ENCODE data around the gene EXOC7. TPM values are rescaled to one million over a fixed set of nuclear protein-coding genes. Genes with fewer than 3 reads are reported as not detected.
"Not testable (repeated sequence)": the region's sequence is repeated elsewhere in the genome, so short reads cannot be mapped to it uniquely, and the experiment has no call there.

The EXOC7 gene
- polyA plus RNA-seq, 10 donors: 63.9 to 103 (median 82.0) TPM

- DNase-seq: no peak
Observed at GRCh38 chr17:76089680-76090516, 13.7 kb downstream of the EXOC7 start.

- no peak for DNase-seq
Observed at GRCh38 chr17:76088868-76089576, 14.6 kb downstream of the EXOC7 start.

DNA sequence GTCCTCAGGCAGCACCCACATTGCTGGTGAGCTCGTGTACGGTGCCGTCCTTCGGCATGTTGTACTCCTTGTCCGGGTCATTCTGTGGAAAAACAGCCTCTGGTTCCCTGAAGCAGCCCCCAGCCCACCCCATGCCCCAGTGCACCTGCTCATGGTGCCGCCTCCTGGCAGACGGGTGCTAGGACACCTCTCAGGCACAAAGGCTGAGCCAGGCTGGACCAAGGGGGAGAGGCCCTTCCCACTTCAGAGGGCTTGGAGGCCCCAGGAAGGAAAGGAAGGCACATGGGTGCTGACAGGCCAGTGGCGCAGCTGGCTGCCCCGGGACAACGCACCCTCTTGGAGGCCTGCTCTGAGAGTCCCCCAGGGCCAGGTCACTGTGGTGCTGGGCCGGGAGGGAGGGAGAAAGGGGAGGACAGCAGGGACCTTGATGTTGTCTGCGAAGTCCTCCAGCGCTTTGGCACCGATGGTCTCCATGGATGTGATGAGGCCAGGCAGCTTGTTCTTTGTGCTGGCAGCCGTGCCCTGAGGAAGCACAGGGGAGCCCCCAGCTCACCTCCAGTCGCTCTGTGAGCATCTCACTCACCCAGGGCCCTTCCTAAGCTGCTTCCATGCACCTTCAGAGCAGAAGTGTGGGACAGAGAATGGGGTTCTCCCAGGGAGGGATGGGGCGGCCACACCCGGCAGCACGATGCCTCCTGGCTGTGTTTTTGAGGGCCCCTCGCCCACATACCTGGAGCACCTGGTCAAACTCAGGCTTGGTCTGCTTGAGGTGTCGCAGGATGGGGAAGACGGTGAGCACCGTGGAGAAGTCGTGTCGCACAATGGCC is 15.3 kb downstream of the EXOC7 start:
- DNase-seq: no peak

DNA sequence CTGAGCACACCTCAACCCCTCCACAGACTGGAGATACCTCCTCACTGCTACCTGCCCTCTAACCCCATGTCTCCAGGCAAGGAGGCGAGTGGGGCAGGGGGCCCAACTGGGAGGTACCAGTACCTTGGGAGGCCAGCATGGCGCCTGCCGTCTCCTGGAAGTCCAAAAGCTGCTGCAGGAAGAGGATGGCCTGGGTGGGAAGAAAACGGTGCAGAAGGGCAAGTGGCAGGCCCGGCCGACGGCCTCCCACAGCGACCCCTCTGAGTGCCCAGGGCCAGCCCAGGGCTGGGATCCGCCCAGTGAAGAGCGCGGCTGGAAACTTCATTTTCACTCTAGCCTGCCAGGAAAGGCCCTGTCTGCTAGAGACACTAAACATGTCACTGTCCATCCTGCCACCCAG is 16.1 kb downstream of the EXOC7 start:
- no peak for DNase-seq

DNA sequence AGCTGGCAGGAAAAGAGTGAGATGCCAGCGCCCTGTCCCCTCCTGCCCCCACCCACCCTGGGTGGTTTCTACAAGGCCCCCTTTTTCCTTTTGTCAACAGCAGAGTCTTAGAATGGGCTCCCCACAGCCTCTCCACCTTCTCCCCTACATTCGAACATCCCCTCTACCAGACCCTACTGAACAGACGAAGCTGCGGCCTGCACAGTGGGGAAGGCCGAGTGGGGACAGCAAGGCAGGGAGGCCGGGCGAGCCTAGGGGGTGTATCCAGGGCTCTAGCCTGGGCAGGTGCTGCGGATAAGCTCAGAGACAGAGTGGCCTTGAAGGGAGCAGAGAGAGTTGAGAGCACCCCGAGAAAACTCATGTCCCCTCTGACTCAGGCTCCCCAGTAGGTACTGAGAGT is 17.2 kb downstream of the EXOC7 start:
- DNase-seq: no peak

DNA sequence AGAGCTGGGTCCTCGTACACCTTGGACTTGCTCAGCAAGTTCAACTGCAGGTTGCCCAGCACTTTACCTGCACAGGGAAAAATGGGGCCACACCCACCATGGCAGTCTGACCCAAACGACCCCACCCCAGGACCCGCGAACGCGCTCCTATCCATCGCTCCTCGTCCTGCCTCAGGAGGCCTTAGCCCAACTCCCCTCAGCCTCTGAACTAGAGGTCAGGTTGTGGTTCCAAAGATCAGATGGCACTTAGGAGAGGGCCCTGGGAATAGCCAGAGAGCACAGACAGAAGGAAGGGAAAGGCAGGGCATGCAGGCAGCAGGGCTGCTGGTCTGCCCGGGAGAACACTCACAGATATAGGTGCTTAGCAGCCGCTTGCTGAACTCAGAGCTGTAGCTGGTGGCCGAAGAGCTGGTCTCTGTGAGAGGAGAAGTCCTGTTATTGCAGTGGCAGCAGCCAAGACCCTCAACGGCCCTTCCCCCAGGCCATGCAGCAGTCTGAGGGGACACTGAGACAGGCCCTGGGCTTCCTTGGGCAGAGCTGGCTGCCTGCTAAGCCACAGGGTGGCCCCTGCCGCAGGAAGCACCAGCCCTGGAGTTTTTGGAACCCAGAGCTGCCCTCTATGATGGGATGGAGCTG is 17.7 kb downstream of the EXOC7 start:
- DNase-seq: no peak

DNA sequence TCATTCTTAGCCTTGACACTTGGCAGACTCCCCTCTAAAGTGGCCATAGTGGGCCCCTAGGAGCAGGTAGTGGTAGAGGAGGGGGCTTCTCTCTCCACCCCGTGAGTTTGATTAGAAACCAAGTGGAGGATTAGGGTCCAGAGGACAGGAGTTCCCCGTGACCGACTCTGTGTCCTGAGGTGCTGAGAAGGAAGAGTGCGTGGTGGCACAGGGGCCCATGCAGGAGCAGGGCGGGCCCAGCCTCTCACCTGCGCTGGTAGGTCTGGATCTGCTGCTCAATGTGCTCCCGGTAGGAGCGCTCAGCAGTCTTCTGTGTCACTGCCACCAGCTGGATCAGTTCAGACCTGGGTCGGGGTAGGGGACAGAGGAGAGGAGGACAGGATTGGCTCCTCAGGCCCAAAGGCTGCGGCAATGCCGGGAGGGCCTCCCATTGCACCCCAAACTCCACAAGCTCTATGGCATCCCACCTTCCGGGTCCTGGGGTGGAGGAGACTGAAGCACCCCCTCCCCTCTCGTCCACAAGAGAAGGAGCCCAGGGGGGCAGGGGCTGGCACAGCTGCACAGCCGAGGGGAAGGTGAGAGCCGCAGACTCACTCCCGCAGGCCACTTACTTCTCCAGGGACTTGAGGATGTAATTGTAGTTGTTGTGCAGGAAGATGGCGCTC is 18.4 kb downstream of the EXOC7 start:
- DNase-seq: no peak

DNA sequence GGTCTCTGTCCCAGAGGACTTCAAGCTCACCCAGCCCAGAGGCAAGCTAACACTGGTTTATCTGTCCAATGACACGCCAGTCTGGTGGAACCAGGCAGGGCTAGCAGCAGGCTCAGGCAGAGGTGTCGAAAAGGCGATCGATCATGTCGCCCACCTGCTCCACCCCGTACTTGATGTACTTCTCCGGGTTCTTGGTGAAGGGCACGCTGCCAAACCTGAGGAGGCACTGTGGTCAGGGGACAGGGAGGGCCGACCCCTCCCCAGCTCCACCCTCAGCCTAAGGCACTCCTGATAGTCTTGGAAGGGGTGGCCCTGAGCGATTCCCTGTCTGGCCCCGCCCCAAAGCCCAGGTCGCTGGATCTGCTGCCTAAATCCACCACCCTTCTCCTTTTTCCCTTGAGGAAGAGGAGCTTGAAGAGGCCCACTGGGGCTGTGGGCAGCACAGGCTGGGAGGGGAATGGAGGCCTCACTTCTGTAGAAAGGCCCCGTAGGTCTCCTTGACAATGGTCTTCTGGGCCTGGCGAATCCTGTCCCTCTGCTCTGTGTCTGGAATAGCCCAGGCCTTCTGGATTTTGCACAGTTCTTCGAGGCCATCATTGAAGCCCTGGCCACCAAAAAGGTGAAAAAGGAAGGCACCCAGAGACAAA is 19.9 kb downstream of the EXOC7 start:
- DNase-seq: no peak

- DNase-seq: peak in 1 of 3 donors; percentile 42
Observed at GRCh38 chr17:76082326-76083251, 21.0 kb downstream of the EXOC7 start.

GRCh38 chr17:76081295-76082210 is 22.0 kb downstream of the EXOC7 start:
- DNase-seq: no peak

DNA sequence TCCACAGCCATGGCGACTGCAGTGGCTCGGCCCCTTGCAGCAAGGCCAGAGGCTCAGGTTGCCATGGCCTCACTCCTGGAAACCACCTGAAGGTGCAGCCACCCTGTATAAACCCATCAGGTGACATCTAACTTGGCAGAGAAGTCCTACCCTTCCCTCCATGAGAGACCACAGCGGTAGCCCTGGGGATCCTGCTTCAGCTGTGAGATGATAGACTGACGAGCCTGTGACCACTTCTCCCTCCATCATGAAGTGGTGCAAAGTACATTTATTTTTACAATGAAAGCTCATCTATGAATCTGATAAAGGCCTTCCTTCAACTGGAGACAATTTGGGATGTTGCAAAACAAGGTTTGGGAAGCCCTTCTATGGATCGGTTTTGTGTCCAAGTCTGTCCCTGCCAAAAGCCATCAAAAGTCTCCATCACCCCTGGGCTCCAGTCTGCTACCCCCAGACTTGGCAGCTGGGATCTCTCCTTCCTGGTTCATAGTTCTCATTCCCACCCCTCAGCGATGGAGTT is 22.8 kb downstream of the EXOC7 start:
- DNase-seq: peak in 1 of 3 donors; percentile 30

GRCh38 chr17:76079956-76080767 is 23.4 kb downstream of the EXOC7 start:
- DNase-seq: peak in 1 of 3 donors; percentile 60

GRCh38 chr17:76079535-76079955 is 24.0 kb downstream of the EXOC7 start:
- no peak for DNase-seq

DNA sequence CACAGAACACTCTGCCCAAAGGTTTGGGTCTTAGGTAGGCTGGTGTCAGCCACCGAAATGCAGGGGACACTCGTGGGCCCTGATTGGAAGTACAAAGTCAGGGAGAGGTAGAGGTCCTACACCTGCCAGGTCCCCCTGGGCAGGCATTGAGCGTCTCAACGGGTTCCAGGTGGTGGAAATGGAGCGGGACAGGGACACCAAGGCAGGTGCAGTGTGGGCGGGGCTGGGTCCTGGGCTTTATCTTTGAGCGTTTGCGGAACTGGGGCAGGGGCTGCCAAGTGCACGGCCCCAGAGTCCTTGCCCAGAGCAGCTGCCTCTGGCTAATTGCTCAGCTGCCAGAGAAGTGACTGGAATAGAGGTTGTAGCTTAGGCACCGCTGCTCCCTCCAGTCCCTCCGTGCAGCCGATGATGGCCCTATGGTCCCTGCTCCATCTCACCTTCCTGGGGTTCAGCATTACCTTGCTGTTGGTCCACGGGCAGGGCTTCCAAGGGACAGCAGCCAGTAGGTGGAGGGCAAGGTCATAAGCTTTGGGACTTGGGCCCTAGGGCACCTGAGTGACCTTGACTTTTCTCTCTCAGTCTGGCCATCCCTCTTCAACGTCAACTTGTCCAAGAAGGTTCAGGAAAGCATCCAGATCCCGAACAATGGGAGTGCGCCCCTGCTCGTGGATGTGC is 24.6 kb downstream of the EXOC7 start, which contains the start of gene ZACN:
TSS of gene ZACN (plus strand) at position 323 of the 675 bp plus-strand sequence. CDS start at position 406, 83 bp downstream.
- peak in 1 of 3 donors; percentile 22 for DNase-seq

DNA sequence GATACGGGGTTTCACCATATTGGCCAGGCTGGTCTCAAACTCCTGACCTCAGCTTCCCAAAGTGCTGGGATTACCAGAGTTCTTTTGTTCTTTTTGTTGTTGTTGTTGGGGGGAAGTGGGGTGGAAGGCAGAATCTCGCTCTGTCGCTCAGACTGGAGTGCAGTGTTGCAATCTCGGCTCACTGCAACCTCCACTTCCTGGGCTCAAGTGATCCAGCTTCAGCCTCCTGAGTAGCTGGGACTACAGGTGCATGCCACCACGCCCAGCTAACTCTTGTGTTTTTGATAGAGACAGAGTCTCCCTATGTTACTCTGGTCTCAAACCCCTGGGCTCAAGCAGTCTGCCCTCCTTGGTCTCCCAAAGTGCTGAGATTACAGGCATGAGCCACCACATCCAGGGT is 25.2 kb downstream of the EXOC7 start:
- DNase-seq: not testable (repeated sequence)

DNA sequence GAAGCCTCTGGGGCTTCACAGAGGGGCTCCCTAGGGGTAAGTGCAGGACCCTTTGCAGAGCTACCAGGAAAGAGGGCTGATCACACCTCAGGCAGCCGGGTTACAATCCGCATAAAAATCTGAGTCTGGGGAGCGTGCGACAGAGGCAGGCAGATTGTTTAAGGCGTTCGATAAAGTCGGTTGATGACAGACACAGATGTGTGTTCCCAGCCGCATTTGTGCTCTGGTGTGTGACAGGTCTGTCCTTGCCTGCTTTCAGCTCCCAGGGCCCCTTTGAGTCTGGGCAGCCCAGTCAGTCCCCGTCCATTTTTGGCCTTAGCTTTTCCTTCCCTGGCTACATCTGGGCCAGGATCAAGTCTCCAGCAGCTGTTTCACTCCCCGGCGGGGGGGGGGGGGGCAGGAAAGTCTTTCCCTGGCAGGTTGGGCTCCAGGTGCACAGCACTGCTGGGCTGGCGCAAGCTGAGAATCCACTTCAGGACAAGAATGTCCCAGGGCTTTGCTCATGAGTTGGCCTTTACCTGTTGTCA is 25.9 kb downstream of the EXOC7 start:
- DNase-seq: peak in 1 of 3 donors; percentile 33
